Tibial artery (tissue), 4 donors: ENCODE measurements around the gene PURB.
A peak's percentile ranks its signal among the peaks of the same experiment; 100 is the strongest.
"Not testable (repeated sequence)": the region's sequence is repeated elsewhere in the genome, so short reads cannot be mapped to it uniquely, and the experiment has no call there.

Experiments
- DNase-seq, 2 donors: peaks; one replicate each; pipeline ENCODE4 v3.0.0-alpha.2; 2019
- H3K27ac ChIP-seq, 2 donors: fragments of 200-600 bp; sonication (generic) in 1 of 2; 1 replicate in 1 of 2; 2 replicates in 1 of 2; pipeline ENCODE4 v1.5.1; 2018 to 2019; ENCODE audit warnings: mild to moderate bottlenecking in 1 of 2
- H3K27me3 ChIP-seq, 2 donors: fragments of 200-600 bp; sonication (generic) in 1 of 2; one replicate each; pipeline versions ENCODE4 v1.5.1 to v1.6.0; 2016 to 2019
- H3K36me3 ChIP-seq, 3 donors: fragments of 200-600 bp; sonication (generic) in 2 of 3; one replicate each; pipeline ENCODE4 v1.5.1; 2016 to 2019; ENCODE audit warnings: mild to moderate bottlenecking in 2 of 3
- H3K4me1 ChIP-seq, 4 donors: fragments of 200-600 bp; sonication (generic) in 2 of 4; 1 replicate in 3 of 4; 2 replicates in 1 of 4; pipeline ENCODE4 v1.5.1; 2016 to 2019
- H3K4me3 ChIP-seq, 2 donors: fragments of 200-600 bp; sonication (generic) in 1 of 2; 1 replicate in 1 of 2; 2 replicates in 1 of 2; pipeline ENCODE4 v1.5.1; 2018 to 2019; ENCODE audit warnings: mild to moderate bottlenecking in 2 of 2
- H3K9me3 ChIP-seq, 3 donors: fragments of 200-600 bp; sonication (generic) in 1 of 3; one replicate each; pipeline ENCODE4 v1.5.1; 2016 to 2019
- CTCF ChIP-seq, 2 experiments: fragments of 200-600 bp in 1 of 2; fragments of 450-650 bp in 1 of 2; IDR thresholded peaks; one replicate each; pipeline ENCODE4 v1.5.1; 2017 to 2019; ENCODE audit warnings: antibody characterized with exemption in 2 of 2, mild to moderate bottlenecking in 1 of 2, moderate library complexity in 1 of 2
- intact Hi-C: fragments of 100-400 bp; cut with DNase I; formaldehyde crosslinking; loops from one replicate; pipeline ENCODE4 v1.15.0; 2023; ENCODE audit warnings: low total_unique reads

Gene PURB

GRCh38 chr7:44849259-44849884, 36.0 kb downstream of the PURB start:
- H3K27ac ChIP-seq: peak overlapping the region in 1 of 2 donors; percentile 89
- H3K4me3 ChIP-seq: peak overlapping the region; percentile 55 to 86
- DNase-seq: no peak
- TF ChIP-seq CTCF (IDR thresholded peaks at IDR 0.05): no peak
- no peaks in the 10 kb centered on the region for H3K36me3 ChIP-seq
- intact Hi-C loops: loop anchor here (5.0 kb wide), 2 partner anchors 38 to 262 kb away; partner anchors contain the start of gene PURB
- peaks cover 0 to 28% (median 9%) of the 10 kb centered on the region in 4 donors for H3K4me1 ChIP-seq
- H3K27me3 ChIP-seq: no peaks in the 10 kb centered on the region
- H3K9me3 ChIP-seq: no peaks in the 10 kb centered on the region

DNA sequence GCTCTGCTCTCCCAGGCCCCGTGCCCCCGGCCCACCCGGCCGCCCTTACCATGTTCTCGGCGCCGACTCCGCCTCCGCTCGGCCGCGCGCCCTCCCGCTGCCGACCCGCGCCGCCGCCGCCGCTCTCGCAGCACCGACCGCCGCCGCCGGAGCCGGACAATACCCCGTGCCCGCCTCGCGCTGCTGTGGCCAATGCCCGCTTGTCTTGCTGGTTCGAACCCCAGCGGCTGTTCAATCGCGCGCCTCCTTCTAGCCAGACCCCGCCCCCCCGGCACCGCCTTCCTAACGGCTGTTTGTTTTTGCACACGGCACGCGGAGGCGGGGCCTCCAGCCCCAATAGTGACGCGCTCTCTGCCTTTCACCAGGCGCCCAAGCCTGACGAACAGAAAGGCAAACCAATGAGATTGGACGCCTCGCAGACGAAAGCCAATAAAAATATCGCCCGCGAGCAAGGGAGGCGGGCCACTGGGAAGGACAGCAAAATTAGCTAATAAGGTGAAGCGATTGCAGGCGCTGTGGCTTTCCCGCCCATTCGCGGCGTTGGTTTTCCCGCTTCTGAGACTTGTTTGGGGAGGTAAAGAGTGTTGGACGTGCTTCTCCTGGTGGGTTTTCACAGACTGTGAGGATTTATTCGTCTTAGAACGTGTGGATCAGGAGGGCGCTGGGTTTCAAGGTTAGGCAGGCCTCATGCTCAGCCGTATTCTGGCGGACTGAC, 37.3 kb downstream of the PURB start, which contains the start of gene H2AZ2:
H2AZ2 (minus strand) TSS at position 168 of the 715 bp plus-strand sequence; CDS start at position 52, 116 bp downstream.
- TF ChIP-seq CTCF (IDR thresholded peaks at IDR 0.05): peak in 1 of 2 experiments; percentile 5
- intact Hi-C loops: loop anchor here (2.0 to 5.0 kb wide), 3 partner anchors 39 to 261 kb away; partner anchors contain the start of genes PPIA and PURB
- peak within 1 kb of the TSS; percentile 89 to 97 for H3K27ac ChIP-seq
- H3K27me3 ChIP-seq: no peaks in the 10 kb centered on the region
- H3K4me3 ChIP-seq: peak within 1 kb of the TSS; percentile 55 to 86
- H3K9me3 ChIP-seq: no peaks in the 10 kb centered on the region
- DNase-seq: peak; percentile 100
- H3K36me3 ChIP-seq: peaks cover 0 to 4% (median 0%) of the 10 kb centered on the region in 3 donors
- H3K4me1 ChIP-seq: peaks cover 0 to 33% (median 9%) of the 10 kb centered on the region in 4 donors

- H3K27ac ChIP-seq: peak overlapping the region; percentile 89 to 97
- TF ChIP-seq CTCF (IDR thresholded peaks at IDR 0.05): peak; percentile 89 to 90
- peaks cover 0 to 33% (median 11%) of the 10 kb centered on the region in 4 donors for H3K4me1 ChIP-seq
- intact Hi-C loops: loop anchor here (2.0 to 5.0 kb wide), 3 partner anchors 40 to 260 kb away; partner anchors contain the start of genes PPIA and PURB
- no peaks in the 10 kb centered on the region for H3K9me3 ChIP-seq
- DNase-seq: peak; percentile 84 to 92
- H3K36me3 ChIP-seq: peaks cover 0 to 4% (median 0%) of the 10 kb centered on the region in 3 donors
- H3K4me3 ChIP-seq: peak overlapping the region; percentile 55 to 86
- H3K27me3 ChIP-seq: no peaks in the 10 kb centered on the region
Measured at GRCh38 chr7:44847509-44847919, 37.8 kb downstream of the PURB start.

GRCh38 chr7:44846816-44847508, 38.4 kb downstream of the PURB start:
- TF ChIP-seq CTCF (IDR thresholded peaks at IDR 0.05): no peak
- Histone ChIP-seq H3K4me1 (peaks cover 0 to 33% (median 12%) of the 10 kb centered on the region in 4 donors), H3K27ac (peak overlapping the region; percentile 89 to 97), H3K9me3 (no peaks in the 10 kb centered on the region), H3K27me3 (no peaks in the 10 kb centered on the region), H3K4me3 (peak overlapping the region; percentile 55 to 86), H3K36me3 (peaks cover 0 to 4% (median 0%) of the 10 kb centered on the region in 3 donors)
- no peak for DNase-seq
- intact Hi-C loops: loop anchor here (2.0 to 5.0 kb wide), 3 partner anchors 40 to 260 kb away; partner anchors contain the start of genes PPIA and PURB

DNA sequence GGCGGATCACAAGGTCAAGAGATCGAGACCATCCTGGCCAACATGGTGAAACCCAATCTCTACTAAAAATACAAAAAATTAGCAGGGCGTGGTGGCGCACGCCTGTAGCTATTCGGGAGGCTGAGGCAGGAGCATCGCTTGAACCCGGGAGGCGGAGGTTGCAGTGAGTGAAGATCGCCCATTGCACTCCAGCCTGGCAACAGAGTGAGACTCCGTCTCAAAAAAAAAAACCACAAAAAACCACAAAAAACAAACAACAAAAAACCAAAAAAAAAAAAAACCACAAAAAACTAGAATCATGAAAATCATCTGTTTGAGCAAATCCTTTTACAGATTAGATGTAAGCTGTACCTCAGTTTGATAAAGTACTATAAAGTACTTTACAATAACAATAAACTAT, 38.9 kb downstream of the PURB start:
- intact Hi-C loops: loop anchor here (2.0 to 5.0 kb wide), 3 partner anchors 41 to 259 kb away; partner anchors contain the start of genes PPIA and PURB
- H3K36me3 ChIP-seq, H3K27me3 ChIP-seq, H3K9me3 ChIP-seq, DNase-seq: not testable (repeated sequence)
- peaks cover 0 to 33% (median 12%) of the 10 kb centered on the region in 4 donors for H3K4me1 ChIP-seq
- peak overlapping the region; percentile 55 to 86 for H3K4me3 ChIP-seq
- H3K27ac ChIP-seq: peak overlapping the region; percentile 89 to 97
